T-helper 1 cell treated with Interleukin-12 subunit alpha and Interleukin-12 subunit beta and Interleukin-4 antibody, amounts not matched to agents 30 ng/mL and 1 ng/mL, for 36 hours (primary cell): ENCODE data around the gene LSM4. TPM values are rescaled to one million over a fixed set of nuclear protein-coding genes. Genes with fewer than 3 reads are reported as not detected.

Source experiments
- intact Hi-C: fragments of 100-400 bp; cut with micrococcal nuclease; formaldehyde crosslinking; loops from one replicate; pipeline ENCODE4 v1.15.1; 2024
- total RNA-seq: library from RNA; stranded (reverse); gene quantifications from 2 replicates; pipeline ENCODE4 v1.2.3, GENCODE V29; 2022

LSM4 gene
- total RNA-seq, 1 donor from 2014 or later = 125 TPM

- intact Hi-C loops = no loop called here
Measured at GRCh38 chr19:18311502-18312091, 11.3 kb downstream of the LSM4 start.

- intact Hi-C loops = no loop called here
Measured at GRCh38 chr19:18310966-18311365, 11.9 kb downstream of the LSM4 start.

GRCh38 chr19:18310118-18310909 lies 12.6 kb downstream of the LSM4 start:
- intact Hi-C loops = no loop called here

- intact Hi-C loops = no loop called here
Measured at GRCh38 chr19:18309525-18310064, 13.3 kb downstream of the LSM4 start.

GRCh38 chr19:18308948-18309325 lies 13.9 kb downstream of the LSM4 start:
- intact Hi-C loops = no loop called here

- intact Hi-C loops = no loop called here
Measured at GRCh38 chr19:18308051-18308947, 14.6 kb downstream of the LSM4 start.

GRCh38 chr19:18307271-18307681 lies 15.6 kb downstream of the LSM4 start:
- intact Hi-C loops = no loop called here

- intact Hi-C loops = no loop called here
Measured at GRCh38 chr19:18306888-18307260, 16.0 kb downstream of the LSM4 start.

GRCh38 chr19:18306209-18306887 lies 16.5 kb downstream of the LSM4 start:
- intact Hi-C loops = no loop called here

GRCh38 chr19:18304458-18305310 lies 18.2 kb downstream of the LSM4 start:
- intact Hi-C loops = loop anchor here (1.0 kb wide), 5 partner anchors 13 to 24 kb away; partner anchors contain the start of gene LSM4

GRCh38 chr19:18304208-18304457 lies 18.7 kb downstream of the LSM4 start:
- intact Hi-C loops = loop anchor here (1.0 kb wide), 4 partner anchors 13 to 22 kb away; partner anchors contain the start of gene LSM4

- intact Hi-C loops = no loop called here
Measured at GRCh38 chr19:18301718-18302111, 21.2 kb downstream of the LSM4 start.

GRCh38 chr19:18300930-18301717 lies 21.8 kb downstream of the LSM4 start:
- intact Hi-C loops = no loop called here

- intact Hi-C loops = no loop called here
Measured at GRCh38 chr19:18299654-18300053, 23.2 kb downstream of the LSM4 start.

- intact Hi-C loops = no loop called here
Measured at GRCh38 chr19:18298601-18299000, 24.3 kb downstream of the LSM4 start.

- intact Hi-C loops = no loop called here
Measured at GRCh38 chr19:18297308-18297707, 25.6 kb downstream of the LSM4 start.

GRCh38 chr19:18295034-18295451 lies 27.8 kb downstream of the LSM4 start:
- intact Hi-C loops = loop anchor here (2.0 kb wide), 1 partner anchor 14 kb away; the partner anchor contains the start of gene JUND

- intact Hi-C loops = loop anchor here (1.0 to 2.0 kb wide), 2 partner anchors 9 to 14 kb away; partner anchors contain the start of gene JUND
Measured at GRCh38 chr19:18294467-18294864, 28.4 kb downstream of the LSM4 start.
